Fibroblast of lung (primary cell): ENCODE results near the gene KIF21B.

Experiments used
- EZH2 ChIP-seq: IDR thresholded peaks from 2 replicates; pipeline ENCODE4 v1.5.1; 2012; ENCODE audit warnings: low read length, control low read depth, mild to moderate bottlenecking; ENCODE audit errors: missing control alignments
- TF ChIP-seq, protein P1 (sequence below), 2 donors: IDR thresholded peaks in 1 of 2; conservative IDR thresholded peaks in 1 of 2; 1 replicate in 1 of 2; 2 replicates in 1 of 2; pipeline ENCODE4 v1.5.1; 2011 to 2012; ENCODE audit warnings: low read length in 2 of 2, control low read depth in 1 of 2, inconsistent platforms in 1 of 2, low read depth in 1 of 2, mild to moderate bottlenecking in 1 of 2

- no peak for TF ChIP-seq EZH2
- TF ChIP-seq, protein P1, sequence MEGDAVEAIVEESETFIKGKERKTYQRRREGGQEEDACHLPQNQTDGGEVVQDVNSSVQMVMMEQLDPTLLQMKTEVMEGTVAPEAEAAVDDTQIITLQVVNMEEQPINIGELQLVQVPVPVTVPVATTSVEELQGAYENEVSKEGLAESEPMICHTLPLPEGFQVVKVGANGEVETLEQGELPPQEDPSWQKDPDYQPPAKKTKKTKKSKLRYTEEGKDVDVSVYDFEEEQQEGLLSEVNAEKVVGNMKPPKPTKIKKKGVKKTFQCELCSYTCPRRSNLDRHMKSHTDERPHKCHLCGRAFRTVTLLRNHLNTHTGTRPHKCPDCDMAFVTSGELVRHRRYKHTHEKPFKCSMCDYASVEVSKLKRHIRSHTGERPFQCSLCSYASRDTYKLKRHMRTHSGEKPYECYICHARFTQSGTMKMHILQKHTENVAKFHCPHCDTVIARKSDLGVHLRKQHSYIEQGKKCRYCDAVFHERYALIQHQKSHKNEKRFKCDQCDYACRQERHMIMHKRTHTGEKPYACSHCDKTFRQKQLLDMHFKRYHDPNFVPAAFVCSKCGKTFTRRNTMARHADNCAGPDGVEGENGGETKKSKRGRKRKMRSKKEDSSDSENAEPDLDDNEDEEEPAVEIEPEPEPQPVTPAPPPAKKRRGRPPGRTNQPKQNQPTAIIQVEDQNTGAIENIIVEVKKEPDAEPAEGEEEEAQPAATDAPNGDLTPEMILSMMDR (conservative IDR thresholded peaks at IDR 0.05 in 1 of 2, IDR thresholded peaks at IDR 0.05 in 1 of 2; ENCODE audit: low read depth in 1 of 2, low read length in 2 of 2) = no peak
Observed at GRCh38 chr1:200963076-200963475, 60.4 kb downstream of the KIF21B start.
